SW480 (cell line): ENCODE measurements around the gene KAT6B.

Experiments used
- DNase-seq: peaks from one replicate; pipeline ENCODE4 v3.0.0-alpha.2; 2016; ENCODE audit warnings: low spot score

The KAT6B gene

GRCh38 chr10:74956555-74957111 is 130.2 kb downstream of the KAT6B start:
- no peak for DNase-seq

- no peak for DNase-seq
These were observed 131.0 kb downstream of the KAT6B start for GRCh38 chr10:74957285-74957961.

DNA sequence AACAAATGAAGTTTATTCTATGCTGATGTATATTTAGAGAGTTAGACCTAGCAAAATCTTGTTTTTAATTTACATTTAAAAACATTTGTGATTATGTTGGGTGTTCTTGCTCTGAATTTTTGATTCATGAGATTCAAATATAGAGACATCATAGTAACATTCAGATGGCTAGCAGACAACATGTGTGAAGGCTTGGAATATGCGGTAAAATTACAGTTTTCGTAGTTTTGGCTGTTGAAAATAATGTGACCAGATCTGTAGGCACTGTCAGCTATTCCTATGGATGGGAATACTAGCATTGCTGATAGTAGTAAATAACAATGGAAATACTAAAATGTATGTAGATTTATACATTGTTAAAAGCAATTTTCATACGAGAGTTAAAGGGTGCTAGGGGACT is 131.9 kb downstream of the KAT6B start:
- DNase-seq = no peak

- no peak for DNase-seq
These were observed 134.3 kb downstream of the KAT6B start for GRCh38 chr10:74960670-74961069.

GRCh38 chr10:74962517-74962916 is 136.1 kb downstream of the KAT6B start:
- DNase-seq = no peak

DNA sequence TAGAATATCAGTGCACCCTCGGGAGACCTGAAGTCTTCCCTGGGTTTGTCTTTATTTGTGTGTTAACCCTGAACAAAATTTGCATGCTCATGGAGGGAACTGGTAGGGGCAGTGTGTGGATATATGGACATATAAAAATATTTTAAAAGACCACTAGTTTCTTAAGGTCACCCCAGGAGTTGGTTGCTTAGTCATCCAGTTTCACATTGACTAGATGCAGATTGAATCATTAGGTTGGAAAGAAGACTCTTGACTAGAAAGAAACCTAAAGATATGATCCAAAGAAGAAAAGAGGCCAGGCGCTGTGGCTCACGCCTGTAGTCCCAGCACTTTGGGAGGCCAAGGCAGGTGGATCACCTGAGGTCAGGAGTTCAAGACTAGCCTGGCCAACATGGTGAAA is 137.1 kb downstream of the KAT6B start:
- no peak for DNase-seq

DNA sequence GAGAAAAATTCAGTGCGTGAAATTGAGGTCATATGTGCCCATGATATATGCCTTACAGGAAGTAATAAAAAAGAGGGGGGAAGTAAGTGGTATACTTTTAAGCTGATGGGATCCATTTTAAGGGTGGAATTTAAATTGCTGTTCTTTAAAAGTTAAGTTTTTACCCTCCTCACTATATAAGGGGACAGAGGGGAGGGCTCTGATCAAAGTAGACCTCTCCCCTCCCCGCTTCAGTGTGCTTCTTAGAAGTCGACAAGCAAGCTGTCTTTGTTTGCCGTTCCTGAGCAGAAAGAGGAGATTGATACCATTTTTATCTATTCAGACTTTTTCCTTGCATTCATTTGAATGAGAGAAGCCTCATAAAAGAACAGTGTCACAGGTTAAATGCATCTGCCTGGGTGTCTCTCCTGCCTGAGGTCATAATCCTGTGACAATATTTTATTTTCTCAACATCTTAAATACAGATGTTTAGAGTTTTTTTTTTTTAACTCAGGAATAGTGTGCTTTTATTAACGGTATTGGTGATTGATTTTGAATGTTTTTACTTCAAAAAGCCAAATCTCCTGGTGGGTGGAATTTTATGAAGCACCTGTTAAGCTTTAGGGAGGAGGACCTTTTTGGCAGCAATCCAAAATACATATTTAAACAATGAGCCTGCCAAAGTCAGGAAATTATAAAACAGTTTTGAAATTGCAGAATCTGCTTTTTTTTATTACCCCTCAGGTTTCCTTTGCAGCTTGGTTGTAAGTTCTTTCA is 141.7 kb downstream of the KAT6B start:
- no peak for DNase-seq

DNA sequence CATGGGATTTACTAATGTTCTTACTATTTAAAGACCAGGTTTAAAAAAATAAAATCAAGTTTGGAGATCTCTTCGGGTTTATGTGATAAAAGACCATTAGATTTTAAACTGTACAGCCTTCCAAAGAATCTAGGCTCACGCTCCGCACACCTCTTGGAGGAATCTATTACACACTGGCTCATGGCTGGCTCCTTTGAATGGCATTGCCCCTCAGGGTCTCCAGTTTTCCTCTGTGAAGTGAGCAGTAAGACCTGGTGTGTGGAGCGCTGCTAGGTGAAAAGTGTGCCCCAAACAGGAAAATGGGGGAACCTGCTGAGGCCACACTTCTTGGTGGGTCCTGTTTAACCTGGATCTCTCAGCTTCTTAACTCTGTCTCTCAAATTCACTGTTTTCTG is 142.3 kb downstream of the KAT6B start:
- no peak for DNase-seq

DNA sequence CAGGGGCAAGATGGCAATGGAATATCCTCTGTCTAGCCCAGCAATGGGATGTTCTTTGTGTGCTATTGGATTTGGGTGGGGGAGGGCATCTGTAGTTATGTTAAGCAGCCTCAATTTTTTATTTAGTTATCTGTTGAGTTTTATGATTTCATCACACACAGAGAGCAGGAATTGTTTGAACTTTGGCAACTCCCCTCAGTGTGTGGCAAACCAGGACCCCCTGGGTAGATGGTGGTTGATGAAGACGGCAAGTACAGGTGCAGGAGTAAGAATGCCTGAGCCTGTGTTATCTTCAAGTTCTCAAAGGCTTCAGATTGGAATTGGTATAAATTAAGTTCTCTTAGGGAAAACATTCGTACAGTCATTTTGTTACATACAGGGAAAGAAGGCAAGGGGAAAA is 142.7 kb downstream of the KAT6B start:
- no peak for DNase-seq

DNA sequence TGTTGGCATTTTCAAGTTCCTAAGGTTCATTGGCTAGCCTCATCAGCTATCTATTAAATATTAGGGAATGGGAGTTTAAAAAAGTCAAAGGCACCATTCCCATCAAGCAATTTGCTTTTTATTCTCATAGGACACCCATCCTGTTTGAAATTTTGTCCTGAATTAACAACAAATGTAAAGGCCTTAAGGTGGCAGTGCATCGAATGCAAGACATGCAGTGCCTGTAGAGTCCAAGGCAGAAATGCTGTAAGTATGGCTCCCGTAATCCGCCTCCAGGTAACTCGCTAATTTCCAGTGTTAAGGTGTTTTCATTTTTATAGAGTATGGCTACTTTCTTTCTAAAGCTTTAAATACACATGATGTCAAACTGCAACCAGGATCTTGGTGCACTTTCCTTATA is 143.1 kb downstream of the KAT6B start:
- DNase-seq = no peak

GRCh38 chr10:74973741-74974392 is 147.5 kb downstream of the KAT6B start:
- DNase-seq = no peak

DNA sequence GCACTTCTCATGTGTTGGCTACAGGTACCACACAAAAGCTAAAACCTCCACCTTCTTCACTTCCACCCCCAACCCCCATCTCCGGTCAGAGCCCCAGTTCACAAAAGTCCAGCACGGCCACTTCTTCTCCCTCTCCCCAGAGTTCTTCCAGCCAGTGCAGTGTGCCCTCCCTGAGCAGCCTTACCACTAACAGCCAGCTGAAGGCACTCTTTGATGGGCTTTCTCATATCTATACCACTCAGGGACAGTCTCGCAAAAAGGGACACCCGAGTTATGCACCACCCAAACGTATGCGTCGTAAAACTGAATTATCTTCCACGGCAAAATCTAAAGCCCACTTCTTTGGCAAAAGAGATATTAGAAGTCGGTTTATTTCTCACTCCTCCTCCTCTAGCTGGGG is 149.4 kb downstream of the KAT6B start:
- DNase-seq = no peak

GRCh38 chr10:74976565-74976964 is 150.2 kb downstream of the KAT6B start:
- no peak for DNase-seq

- DNase-seq = no peak
These were observed 150.7 kb downstream of the KAT6B start for GRCh38 chr10:74977072-74977471.

GRCh38 chr10:74977913-74978847 is 151.8 kb downstream of the KAT6B start:
- no peak for DNase-seq

GRCh38 chr10:74981831-74982633 is 155.6 kb downstream of the KAT6B start:
- DNase-seq = no peak

DNA sequence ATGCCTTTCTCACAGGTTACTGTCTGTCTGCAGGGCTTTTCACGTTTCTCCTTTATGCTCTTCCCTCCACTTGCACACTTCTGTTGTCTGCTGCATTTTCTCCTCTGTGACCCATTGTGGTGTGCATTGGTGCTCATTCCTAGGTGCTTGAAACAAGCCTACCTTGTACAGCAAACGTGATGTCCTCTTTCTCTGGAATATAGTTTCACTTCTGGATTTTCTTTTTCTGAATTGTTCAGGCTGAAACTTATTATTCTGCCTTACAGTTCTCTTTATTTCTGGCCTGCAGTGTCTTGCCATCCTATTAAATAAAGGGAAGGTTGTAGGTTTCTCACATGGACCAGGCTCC is 156.2 kb downstream of the KAT6B start:
- no peak for DNase-seq

- DNase-seq = no peak
These were observed 157.0 kb downstream of the KAT6B start for GRCh38 chr10:74983383-74983782.

- no peak for DNase-seq
These were observed 161.1 kb downstream of the KAT6B start for GRCh38 chr10:74987339-74988053.

- DNase-seq = peak; percentile 25
These were observed 161.8 kb downstream of the KAT6B start for GRCh38 chr10:74988054-74988775.
